H9 (cell line): ENCODE measurements around the gene PEX14. TPM values are rescaled to one million over a fixed set of nuclear protein-coding genes. Genes with fewer than 3 reads are reported as not detected.

Source experiments
- DNase-seq: peaks from one replicate; pipeline ENCODE4 v3.0.0-alpha.2; 2017
- H2AFZ ChIP-seq: one replicate; pipeline ENCODE4 v1.6.1; 2013; ENCODE audit warnings: mild to moderate bottlenecking, low read length, control low read depth, moderate library complexity
- H2AK5ac ChIP-seq: 2 replicates; pipeline ENCODE4 v1.6.1; 2013; ENCODE audit warnings: low read length, control low read depth, mixed read lengths; ENCODE audit not compliant: insufficient read length
- H2BK120ac ChIP-seq: one replicate; pipeline ENCODE4 v1.6.1; 2013; ENCODE audit warnings: low read depth, mild to moderate bottlenecking, low read length, control low read depth, inconsistent platforms; ENCODE audit not compliant: poor library complexity, severe bottlenecking
- H2BK12ac ChIP-seq: 2 replicates; pipeline ENCODE4 v1.6.1; 2013; ENCODE audit warnings: low read length, control low read depth, mixed read lengths, low read depth; ENCODE audit not compliant: insufficient read length
- H2BK15ac ChIP-seq: 2 replicates; pipeline ENCODE4 v1.6.1; 2013; ENCODE audit warnings: low read depth, low read length, control low read depth
- H2BK20ac ChIP-seq: one replicate; pipeline ENCODE4 v1.6.1; 2013; ENCODE audit warnings: low read depth, mild to moderate bottlenecking, low read length, control low read depth, inconsistent platforms; ENCODE audit not compliant: poor library complexity, severe bottlenecking
- H2BK5ac ChIP-seq: 2 replicates; pipeline ENCODE4 v1.6.1; 2013; ENCODE audit warnings: low read length, control low read depth, mixed read lengths; ENCODE audit not compliant: insufficient read length
- H3K14ac ChIP-seq: 2 replicates; pipeline ENCODE4 v1.6.1; 2013; ENCODE audit warnings: low read length, control low read depth; ENCODE audit not compliant: insufficient read depth
- H3K18ac ChIP-seq: 2 replicates; pipeline ENCODE4 v1.6.1; 2013; ENCODE audit warnings: low read depth, mild to moderate bottlenecking, mixed read lengths, low read length, control low read depth; ENCODE audit not compliant: insufficient read length
- H3K23ac ChIP-seq: 2 replicates; pipeline ENCODE4 v1.6.1; 2013; ENCODE audit warnings: low read length, control low read depth, mixed read lengths, low read depth; ENCODE audit not compliant: insufficient read length
- H3K23me2 ChIP-seq: 2 replicates; pipeline ENCODE4 v1.6.1; 2013; ENCODE audit warnings: low read depth, mild to moderate bottlenecking, mixed read lengths, low read length, control low read depth; ENCODE audit not compliant: insufficient read length, poor library complexity, severe bottlenecking
- H3K27ac ChIP-seq: 2 replicates; pipeline ENCODE4 v1.5.1; 2013; ENCODE audit warnings: low read length, control low read depth, mixed read lengths, low read depth; ENCODE audit not compliant: insufficient read length
- H3K27me3 ChIP-seq: 2 replicates; pipeline ENCODE4 v1.6.1; 2013; ENCODE audit warnings: low read length, control low read depth, inconsistent platforms; ENCODE audit not compliant: insufficient read depth
- H3K4ac ChIP-seq: 2 replicates; pipeline ENCODE4 v1.6.1; 2013; ENCODE audit warnings: low read depth, mild to moderate bottlenecking, control low read depth, inconsistent platforms, low read length, moderate library complexity
- H3K4me1 ChIP-seq: 2 replicates; pipeline ENCODE4 v1.6.1; 2013; ENCODE audit warnings: low read length, control low read depth, inconsistent platforms; ENCODE audit not compliant: insufficient read depth
- H3K4me2 ChIP-seq: 2 replicates; pipeline ENCODE4 v1.6.1; 2013; ENCODE audit warnings: low read length, control low read depth, mixed read lengths; ENCODE audit not compliant: insufficient read length, insufficient read depth
- H3K56ac ChIP-seq: 2 replicates; pipeline ENCODE4 v1.6.1; 2013; ENCODE audit warnings: low read depth, mild to moderate bottlenecking, mixed read lengths, low read length, control low read depth; ENCODE audit not compliant: insufficient read length
- H3K79me1 ChIP-seq: 2 replicates; pipeline ENCODE4 v1.6.1; 2013; ENCODE audit warnings: low read depth, mild to moderate bottlenecking, moderate library complexity, low read length, control low read depth, inconsistent platforms; ENCODE audit not compliant: insufficient read depth, poor library complexity, severe bottlenecking
- H3K79me2 ChIP-seq: 2 replicates; pipeline ENCODE4 v1.6.1; 2013; ENCODE audit warnings: low read length, control low read depth, inconsistent platforms; ENCODE audit not compliant: insufficient read depth
- H3K9ac ChIP-seq: 2 replicates; pipeline ENCODE4 v1.6.1; 2013; ENCODE audit warnings: low read length, control low read depth, mixed read lengths; ENCODE audit not compliant: insufficient read length; ENCODE audit errors: extremely low read depth
- H3K9me3 ChIP-seq: one replicate; pipeline ENCODE4 v1.6.1; 2013; ENCODE audit warnings: low read depth, low read length, inconsistent platforms; ENCODE audit not compliant: control insufficient read depth
- H3T11ph ChIP-seq: one replicate; pipeline ENCODE4 v1.6.1; 2013; ENCODE audit warnings: mild to moderate bottlenecking, low read length, control low read depth, inconsistent platforms
- H4K20me1 ChIP-seq: one replicate; pipeline ENCODE4 v1.6.1; 2013; ENCODE audit not compliant: control insufficient read depth, insufficient read length, insufficient read depth
- H4K5ac ChIP-seq: 2 replicates; pipeline ENCODE4 v1.6.1; 2013; ENCODE audit warnings: low read depth, mild to moderate bottlenecking, mixed read lengths, low read length, control low read depth; ENCODE audit not compliant: insufficient read length
- H4K8ac ChIP-seq: replicated peaks from 2 replicates; pipeline ENCODE4 v1.6.1; 2013; ENCODE audit warnings: low read length, control low read depth, mixed read lengths, low read depth; ENCODE audit not compliant: insufficient read length
- H4K91ac ChIP-seq: 2 replicates; pipeline ENCODE4 v1.6.1; 2013; ENCODE audit warnings: low read depth, mild to moderate bottlenecking, moderate library complexity, mixed read lengths, low read length, control low read depth; ENCODE audit not compliant: insufficient read length
- H3K27ac Mint-ChIP-seq, 3 experiments: 2 replicates in 2 of 3; 3 replicates in 1 of 3; pipeline ENCODE4 v1.8.0; 2020 to 2021; ENCODE audit warnings: mixed read lengths in 3 of 3, mild to moderate bottlenecking in 1 of 3, moderate library complexity in 1 of 3
- H3K27me3 Mint-ChIP-seq: 2 replicates; pipeline ENCODE4 v1.8.0; 2021; ENCODE audit warnings: low read depth, mild to moderate bottlenecking, moderate library complexity, mixed read lengths
- H3K36me3 Mint-ChIP-seq, 3 experiments: 2 replicates in 2 of 3; 3 replicates in 1 of 3; pipeline ENCODE4 v1.8.0; 2020 to 2021; ENCODE audit warnings: low read depth in 3 of 3, mixed read lengths in 3 of 3; ENCODE audit not compliant: insufficient read depth in 1 of 3
- H3K4me1 Mint-ChIP-seq, 2 experiments: 2 replicates each; pipeline ENCODE4 v1.8.0; 2020; ENCODE audit warnings: mixed read lengths in 2 of 2
- H3K4me3 Mint-ChIP-seq, 2 experiments: 2 replicates in 1 of 2; 3 replicates in 1 of 2; pipeline ENCODE4 v1.8.0; 2020 to 2021; ENCODE audit warnings: mild to moderate bottlenecking in 2 of 2, mixed read lengths in 2 of 2, moderate library complexity in 1 of 2
- H3K9me3 Mint-ChIP-seq, 2 experiments: 2 replicates in 1 of 2; 3 replicates in 1 of 2; pipeline ENCODE4 v1.8.0; 2020; ENCODE audit warnings: mild to moderate bottlenecking in 2 of 2, mixed read lengths in 2 of 2, moderate library complexity in 1 of 2
- WGBS: extraction: QIAGEN DNeasy Blood & Tissue Kit; methylation state at CpG from one replicate; pipeline ENCODE4 v1.1.7; 2013; ENCODE audit warnings: missing lambda C conversion rate, low lambda C conversion rate, mixed read lengths; ENCODE audit not compliant: insufficient read length; ENCODE audit errors: extremely low coverage; 5-methylcytosine and 5-hydroxymethylcytosine counted together
- total RNA-seq: library from RNA; stranded (reverse); gene quantifications from 2 replicates; pipeline ENCODE4 v1.2.1, GENCODE V29; 2021
- TF ChIP-seq, protein P1 (sequence below): fragments of 200-600 bp; sonication (generic); conservative IDR thresholded peaks from 3 replicates; pipeline ENCODE4 v1.8.0; 2021; ENCODE audit warnings: antibody characterized with exemption, mild to moderate bottlenecking

Gene PEX14
- total RNA-seq, 1 experiment from 2014 or later: 23.9 TPM

DNA sequence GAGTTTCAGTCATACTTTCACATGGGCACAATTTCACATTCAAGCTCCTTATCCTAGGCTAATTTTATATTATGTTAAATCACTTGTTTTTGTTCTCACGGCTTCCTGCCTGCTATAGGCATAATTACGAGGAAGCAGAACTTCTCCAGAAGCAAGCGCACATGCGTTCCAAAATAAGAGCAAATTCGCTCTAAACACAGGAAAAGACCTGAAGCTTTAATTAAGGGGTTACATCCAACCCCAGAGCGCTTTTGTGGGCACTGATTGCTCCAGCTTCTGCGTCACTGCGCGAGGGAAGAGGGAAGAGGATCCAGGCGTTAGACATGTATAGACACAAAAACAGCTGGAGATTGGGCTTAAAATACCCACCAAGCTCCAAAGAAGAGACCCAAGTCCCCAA, 25.0 kb upstream of the PEX14 start, which contains the start of gene CORT:
CORT (plus strand) TSS at position 281 of the 400 bp plus-strand sequence. CDS start 193 bp downstream, outside the sequence.
- no peak within 1 kb of the TSS for H3T11ph ChIP-seq
- Mint-ChIP-seq H3K27ac (peak within 1 kb of the TSS; percentile 61 to 90 (median 70); a peak in 4 of 7 replicates), H3K4me3 (peak within 1 kb of the TSS in 1 of 2 experiments; percentile 5; a peak in 1 of 5 replicates), H3K4me1 (peaks cover 19 to 23% of the 10 kb centered on the region in 2 experiments), H3K9me3 (peaks cover 0 to 4% of the 10 kb centered on the region in 2 experiments; a peak in 1 of 5 replicates), H3K27me3 (no peaks in the 10 kb centered on the region), H3K36me3 (peaks cover 0 to 14% (median 7%) of the 10 kb centered on the region in 3 experiments; a peak in 5 of 7 replicates)
- H3K4me2 ChIP-seq: no peak within 1 kb of the TSS
- H4K5ac ChIP-seq: no peak within 1 kb of the TSS
- H2AK5ac ChIP-seq: no peak within 1 kb of the TSS
- WGBS: no CpG with 5 or more reads among the region's 10 CpGs
- no peak within 1 kb of the TSS for H3K23ac ChIP-seq
- H3K23me2 ChIP-seq: no peaks in the 10 kb centered on the region
- no peak within 1 kb of the TSS for H2AFZ ChIP-seq
- H3K79me2 ChIP-seq: no peaks in the 10 kb centered on the region
- DNase-seq: no peak
- no peaks in the 10 kb centered on the region for H3K9me3 ChIP-seq
- no peak within 1 kb of the TSS for H2BK15ac ChIP-seq
- no peak within 1 kb of the TSS for H4K8ac ChIP-seq
- H2BK12ac ChIP-seq: no peak within 1 kb of the TSS
- no peak within 1 kb of the TSS for H3K18ac ChIP-seq
- no peak within 1 kb of the TSS for H2BK5ac ChIP-seq
- no peak within 1 kb of the TSS for H4K91ac ChIP-seq
- no peak within 1 kb of the TSS for H3K27ac ChIP-seq
- TF ChIP-seq, protein P1, sequence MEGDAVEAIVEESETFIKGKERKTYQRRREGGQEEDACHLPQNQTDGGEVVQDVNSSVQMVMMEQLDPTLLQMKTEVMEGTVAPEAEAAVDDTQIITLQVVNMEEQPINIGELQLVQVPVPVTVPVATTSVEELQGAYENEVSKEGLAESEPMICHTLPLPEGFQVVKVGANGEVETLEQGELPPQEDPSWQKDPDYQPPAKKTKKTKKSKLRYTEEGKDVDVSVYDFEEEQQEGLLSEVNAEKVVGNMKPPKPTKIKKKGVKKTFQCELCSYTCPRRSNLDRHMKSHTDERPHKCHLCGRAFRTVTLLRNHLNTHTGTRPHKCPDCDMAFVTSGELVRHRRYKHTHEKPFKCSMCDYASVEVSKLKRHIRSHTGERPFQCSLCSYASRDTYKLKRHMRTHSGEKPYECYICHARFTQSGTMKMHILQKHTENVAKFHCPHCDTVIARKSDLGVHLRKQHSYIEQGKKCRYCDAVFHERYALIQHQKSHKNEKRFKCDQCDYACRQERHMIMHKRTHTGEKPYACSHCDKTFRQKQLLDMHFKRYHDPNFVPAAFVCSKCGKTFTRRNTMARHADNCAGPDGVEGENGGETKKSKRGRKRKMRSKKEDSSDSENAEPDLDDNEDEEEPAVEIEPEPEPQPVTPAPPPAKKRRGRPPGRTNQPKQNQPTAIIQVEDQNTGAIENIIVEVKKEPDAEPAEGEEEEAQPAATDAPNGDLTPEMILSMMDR: no peak
- H3K27me3 ChIP-seq: no peaks in the 10 kb centered on the region
- no peaks in the 10 kb centered on the region for H4K20me1 ChIP-seq
- H3K4ac ChIP-seq: no peak within 1 kb of the TSS
- H3K9ac ChIP-seq: no peak within 1 kb of the TSS
- no peak within 1 kb of the TSS for H2BK20ac ChIP-seq
- H3K56ac ChIP-seq: no peak within 1 kb of the TSS
- H2BK120ac ChIP-seq: no peak within 1 kb of the TSS
- H3K4me1 ChIP-seq: peaks cover 2% of the 10 kb centered on the region; the same call in 1 of the 2 replicates
- no peaks in the 10 kb centered on the region for H3K79me1 ChIP-seq
- H3K14ac ChIP-seq: no peak within 1 kb of the TSS
